SK-N-MC (cell line): ENCODE measurements around the gene MRAS.

ENCODE experiments used
- EZH2 ChIP-seq: fragments of 200-600 bp; sonication (generic); IDR thresholded peaks from one replicate; pipeline ENCODE4 v1.6.1; 2017; ENCODE audit warnings: antibody characterized with exemption
- POLR2AphosphoS5 ChIP-seq: IDR thresholded peaks from 2 replicates; pipeline ENCODE4 v1.6.1; 2012; ENCODE audit warnings: mild to moderate bottlenecking, low read depth, low read length, borderline replicate concordance

DNA sequence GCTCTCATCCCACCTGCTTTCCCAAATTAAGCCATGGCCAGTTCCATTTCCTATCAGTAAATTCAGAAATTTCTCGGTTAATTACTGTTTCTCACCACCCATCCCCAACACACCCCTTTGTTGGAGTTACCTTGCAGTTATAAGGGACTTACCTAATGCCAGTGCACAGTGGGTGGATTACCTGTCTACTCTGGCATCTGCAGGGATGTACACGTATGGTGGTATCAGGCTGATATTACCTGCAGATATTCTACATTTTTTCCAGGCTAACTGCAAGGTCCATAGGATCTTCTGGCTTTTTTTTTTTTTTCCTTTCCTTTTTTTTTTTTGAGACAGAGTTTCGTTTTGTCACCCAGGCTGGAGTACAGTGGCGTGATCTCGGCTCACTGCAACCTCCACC lies 7.9 kb upstream of the MRAS start:
- TF ChIP-seq POLR2AphosphoS5: no peak
- no peak for TF ChIP-seq EZH2
